Measurements from ENCODE around the gene MS4A7. TPM values are rescaled to one million over a fixed set of nuclear protein-coding genes. Genes with fewer than 3 reads are reported as not detected.

MS4A7 gene
- not detected for total RNA-seq

- no peaks in the 10 kb centered on the region for H3K9me3 Mint-ChIP-seq
- ATAC-seq (replicated peaks in 1 of 2) = no peak
Observed at GRCh38 chr11:60378354-60378753, at the start of gene MS4A7. Gene MS4A7, plus strand, starts transcription at chr11:60378532. Its CDS starts 4,610 bp downstream, at chr11:60383142.

GRCh38 chr11:60332846-60333245 is 45.5 kb upstream of the MS4A7 start:
- H3K4me3 Mint-ChIP-seq = no peak overlapping the region
- ATAC-seq (replicated peaks in 1 of 2) (no peak), DNase-seq (no peak)
- H3K27me3 Mint-ChIP-seq (ENCODE audit: low read depth) = peaks cover 28% of the 10 kb centered on the region
- peaks cover 2 to 3% of the 10 kb centered on the region in 2 donors for H3K9me3 Mint-ChIP-seq
- no peaks in the 10 kb centered on the region for H3K4me1 Mint-ChIP-seq (ENCODE audit: low read depth)
- no peak overlapping the region for H3K27ac Mint-ChIP-seq
- H3K36me3 Mint-ChIP-seq (ENCODE audit: insufficient read depth in 2 of 2) = no peaks in the 10 kb centered on the region

More at GRCh38 chr11:60378354-60378753, at the start of gene MS4A7:
- no peak for DNase-seq
- Mint-ChIP-seq H3K4me1 (ENCODE audit: low read depth) (no peaks in the 10 kb centered on the region), H3K36me3 (ENCODE audit: insufficient read depth in 2 of 2) (no peaks in the 10 kb centered on the region), H3K27ac (no peak within 1 kb of the TSS), H3K4me3 (no peak within 1 kb of the TSS), H3K27me3 (ENCODE audit: low read depth) (peaks cover 36% of the 10 kb centered on the region)

- DNase-seq (peak; percentile 70 to 78), ATAC-seq (replicated peaks in 1 of 2) (peak; percentile 64 to 71)
- Mint-ChIP-seq H3K4me3 (no peak overlapping the region), H3K9me3 (peaks cover 0 to 3% of the 10 kb centered on the region in 2 donors), H3K27ac (no peak overlapping the region), H3K27me3 (ENCODE audit: low read depth) (peaks cover 29% of the 10 kb centered on the region), H3K4me1 (ENCODE audit: low read depth) (no peaks in the 10 kb centered on the region), H3K36me3 (ENCODE audit: insufficient read depth in 2 of 2) (no peaks in the 10 kb centered on the region)
Observed at GRCh38 chr11:60334005-60334620, 44.2 kb upstream of the MS4A7 start.

- Mint-ChIP-seq H3K27ac (no peak overlapping the region), H3K9me3 (no peaks in the 10 kb centered on the region), H3K4me1 (ENCODE audit: low read depth) (no peaks in the 10 kb centered on the region), H3K27me3 (ENCODE audit: low read depth) (peaks cover 40% of the 10 kb centered on the region), H3K4me3 (no peak overlapping the region), H3K36me3 (ENCODE audit: insufficient read depth in 2 of 2) (no peaks in the 10 kb centered on the region)
- no peak for ATAC-seq (replicated peaks in 1 of 2)
- DNase-seq = no peak
Observed at GRCh38 chr11:60336767-60337391, 41.5 kb upstream of the MS4A7 start.

GRCh38 chr11:60338053-60338452 is 40.3 kb upstream of the MS4A7 start:
- Mint-ChIP-seq H3K9me3 (no peaks in the 10 kb centered on the region), H3K4me1 (ENCODE audit: low read depth) (no peaks in the 10 kb centered on the region), H3K27ac (peak overlapping the region; percentile 6), H3K36me3 (ENCODE audit: insufficient read depth in 2 of 2) (no peaks in the 10 kb centered on the region), H3K27me3 (ENCODE audit: low read depth) (peaks cover 35% of the 10 kb centered on the region), H3K4me3 (no peak overlapping the region)
- DNase-seq (no peak), ATAC-seq (replicated peaks in 1 of 2) (no peak)

- no peak overlapping the region for H3K4me3 Mint-ChIP-seq
- DNase-seq (no peak), ATAC-seq (replicated peaks in 1 of 2) (no peak)
- no peaks in the 10 kb centered on the region for H3K36me3 Mint-ChIP-seq (ENCODE audit: insufficient read depth in 2 of 2)
- H3K9me3 Mint-ChIP-seq = no peaks in the 10 kb centered on the region
- H3K27ac Mint-ChIP-seq = no peak overlapping the region
- H3K27me3 Mint-ChIP-seq (ENCODE audit: low read depth) = peaks cover 45% of the 10 kb centered on the region
- H3K4me1 Mint-ChIP-seq (ENCODE audit: low read depth) = no peaks in the 10 kb centered on the region
Observed at GRCh38 chr11:60339356-60339755, 39.0 kb upstream of the MS4A7 start.

- Mint-ChIP-seq H3K9me3 (no peaks in the 10 kb centered on the region), H3K27me3 (ENCODE audit: low read depth) (peaks cover 49% of the 10 kb centered on the region), H3K36me3 (ENCODE audit: insufficient read depth in 2 of 2) (no peaks in the 10 kb centered on the region), H3K4me3 (no peak overlapping the region), H3K4me1 (ENCODE audit: low read depth) (no peaks in the 10 kb centered on the region), H3K27ac (no peak overlapping the region)
- peak; percentile 6 to 10 for DNase-seq
- ATAC-seq (replicated peaks in 1 of 2) = no peak
Observed at GRCh38 chr11:60343094-60343704, 35.1 kb upstream of the MS4A7 start.

GRCh38 chr11:60344146-60344545 is 34.2 kb upstream of the MS4A7 start:
- DNase-seq (no peak), ATAC-seq (replicated peaks in 1 of 2) (no peak)
- Mint-ChIP-seq H3K27me3 (ENCODE audit: low read depth) (peaks cover 54% of the 10 kb centered on the region), H3K4me1 (ENCODE audit: low read depth) (no peaks in the 10 kb centered on the region), H3K9me3 (no peaks in the 10 kb centered on the region), H3K4me3 (no peak overlapping the region), H3K36me3 (ENCODE audit: insufficient read depth in 2 of 2) (no peaks in the 10 kb centered on the region), H3K27ac (no peak overlapping the region)

- no peak overlapping the region for H3K27ac Mint-ChIP-seq
- H3K27me3 Mint-ChIP-seq (ENCODE audit: low read depth) = peaks cover 44% of the 10 kb centered on the region
- no peaks in the 10 kb centered on the region for H3K4me1 Mint-ChIP-seq (ENCODE audit: low read depth)
- no peak overlapping the region for H3K4me3 Mint-ChIP-seq
- H3K36me3 Mint-ChIP-seq (ENCODE audit: insufficient read depth in 2 of 2) = no peaks in the 10 kb centered on the region
- H3K9me3 Mint-ChIP-seq = no peaks in the 10 kb centered on the region
- peak; percentile 29 to 30 for DNase-seq
- no peak for ATAC-seq (replicated peaks in 1 of 2)
Observed at GRCh38 chr11:60345489-60345888, 32.8 kb upstream of the MS4A7 start.

- Mint-ChIP-seq H3K9me3 (no peaks in the 10 kb centered on the region), H3K4me3 (no peak overlapping the region), H3K4me1 (ENCODE audit: low read depth) (no peaks in the 10 kb centered on the region), H3K27me3 (ENCODE audit: low read depth) (peaks cover 38% of the 10 kb centered on the region), H3K27ac (no peak overlapping the region), H3K36me3 (ENCODE audit: insufficient read depth in 2 of 2) (no peaks in the 10 kb centered on the region)
- ATAC-seq (replicated peaks in 1 of 2) (no peak), DNase-seq (no peak)
Observed at GRCh38 chr11:60347084-60347797, 31.1 kb upstream of the MS4A7 start.

- Mint-ChIP-seq H3K4me3 (no peak overlapping the region), H3K4me1 (ENCODE audit: low read depth) (no peaks in the 10 kb centered on the region)
- DNase-seq = no peak
Observed at GRCh38 chr11:60348116-60348515, 30.2 kb upstream of the MS4A7 start.

GRCh38 chr11:60349990-60350389 is 28.3 kb upstream of the MS4A7 start:
- DNase-seq (no peak), ATAC-seq (replicated peaks in 1 of 2) (no peak)
- peaks cover 39% of the 10 kb centered on the region for H3K27me3 Mint-ChIP-seq (ENCODE audit: low read depth)
- H3K4me3 Mint-ChIP-seq = no peak overlapping the region
- H3K4me1 Mint-ChIP-seq (ENCODE audit: low read depth) = no peaks in the 10 kb centered on the region
- no peaks in the 10 kb centered on the region for H3K36me3 Mint-ChIP-seq (ENCODE audit: insufficient read depth in 2 of 2)
- no peak overlapping the region for H3K27ac Mint-ChIP-seq
- peaks cover 2 to 6% of the 10 kb centered on the region in 2 donors for H3K9me3 Mint-ChIP-seq

More at GRCh38 chr11:60348116-60348515, 30.2 kb upstream of the MS4A7 start:
- Mint-ChIP-seq H3K36me3 (ENCODE audit: insufficient read depth in 2 of 2) (no peaks in the 10 kb centered on the region), H3K27me3 (ENCODE audit: low read depth) (peaks cover 37% of the 10 kb centered on the region), H3K9me3 (no peaks in the 10 kb centered on the region), H3K27ac (no peak overlapping the region)
- ATAC-seq (replicated peaks in 1 of 2) = no peak

- no peak for ATAC-seq (replicated peaks in 1 of 2)
- H3K27ac Mint-ChIP-seq = no peak overlapping the region
Observed at GRCh38 chr11:60357771-60358170, 20.6 kb upstream of the MS4A7 start.

More at GRCh38 chr11:60357771-60358170, 20.6 kb upstream of the MS4A7 start:
- Mint-ChIP-seq H3K36me3 (ENCODE audit: insufficient read depth in 2 of 2) (no peaks in the 10 kb centered on the region), H3K4me3 (no peak overlapping the region), H3K4me1 (ENCODE audit: low read depth) (no peaks in the 10 kb centered on the region), H3K27me3 (ENCODE audit: low read depth) (peaks cover 41% of the 10 kb centered on the region), H3K9me3 (peaks cover 2 to 6% of the 10 kb centered on the region in 2 donors)
- DNase-seq = no peak
